ENCODE results near the gene FAF2. TPM values are rescaled to one million over a fixed set of nuclear protein-coding genes. Genes with fewer than 3 reads are reported as not detected.

The FAF2 gene
- total and polyA plus RNA-seq, 7 donors: 4.2 to 24.6 (median 18.6) TPM

- Histone ChIP-seq H3K4me3 (no peak overlapping the region), H3K9me3 (no peaks in the 10 kb centered on the region), H3K27me3 (no peaks in the 10 kb centered on the region), H3K36me3 (peaks cover 0 to 16% (median 2%) of the 10 kb centered on the region in 4 donors), H3K27ac (no peak overlapping the region), H3K4me1 (no peaks in the 10 kb centered on the region)
- intact Hi-C loops (cut with DNase I): no loop called here
- no peak for TF ChIP-seq EP300 (IDR thresholded peaks at IDR 0.05)
- no peak for TF ChIP-seq POLR2AphosphoS5 (IDR thresholded peaks at IDR 0.05)
- no peak for TF ChIP-seq POLR2A (IDR thresholded peaks at IDR 0.05)
- no peak for TF ChIP-seq CTCF (IDR thresholded peaks at IDR 0.05)
- no peak for DNase-seq
- WGBS, 2 donors: 95 to 96% methylated on average over 7 of the region's 7 CpGs
Observed at GRCh38 chr5:176473335-176474006, 25.3 kb downstream of the FAF2 start.

GRCh38 chr5:176474476-176474875 is 26.3 kb downstream of the FAF2 start:
- WGBS, 2 donors: 94 to 96% methylated on average over 1 of the region's 1 CpG
- intact Hi-C loops (cut with DNase I): no loop called here
- no peaks in the 10 kb centered on the region for H3K9me3 ChIP-seq
- H3K27me3 ChIP-seq: no peaks in the 10 kb centered on the region
- H3K4me3 ChIP-seq: no peak overlapping the region
- no peaks in the 10 kb centered on the region for H3K4me1 ChIP-seq
- H3K36me3 ChIP-seq: peaks cover 0 to 22% (median 4%) of the 10 kb centered on the region in 4 donors
- TF ChIP-seq POLR2AphosphoS5 (IDR thresholded peaks at IDR 0.05) (no peak), POLR2A (IDR thresholded peaks at IDR 0.05) (no peak), EP300 (IDR thresholded peaks at IDR 0.05) (no peak), CTCF (IDR thresholded peaks at IDR 0.05) (no peak)
- H3K27ac ChIP-seq: no peak overlapping the region
- DNase-seq: no peak

- Histone ChIP-seq H3K4me3 (no peak overlapping the region), H3K27me3 (no peaks in the 10 kb centered on the region), H3K4me1 (no peaks in the 10 kb centered on the region), H3K36me3 (peaks cover 1 to 63% (median 16%) of the 10 kb centered on the region in 4 donors), H3K9me3 (no peaks in the 10 kb centered on the region), H3K27ac (no peak overlapping the region)
- TF ChIP-seq POLR2AphosphoS5 (IDR thresholded peaks at IDR 0.05) (no peak), EP300 (IDR thresholded peaks at IDR 0.05) (no peak), CTCF (IDR thresholded peaks at IDR 0.05) (no peak), POLR2A (IDR thresholded peaks at IDR 0.05) (no peak)
- intact Hi-C loops (cut with DNase I): no loop called here
- DNase-seq: no peak
- whole genome bisulfite sequencing, 2 donors: 92 to 93% methylated on average over 4 of the region's 4 CpGs
Observed at GRCh38 chr5:176481711-176482110, 33.5 kb downstream of the FAF2 start.

GRCh38 chr5:176485176-176485575 is 37.0 kb downstream of the FAF2 start:
- no peak for TF ChIP-seq POLR2A (IDR thresholded peaks at IDR 0.05)
- no peak for TF ChIP-seq EP300 (IDR thresholded peaks at IDR 0.05)
- no peak for TF ChIP-seq POLR2AphosphoS5 (IDR thresholded peaks at IDR 0.05)
- TF ChIP-seq CTCF (IDR thresholded peaks at IDR 0.05): no peak
- H3K4me3 ChIP-seq: no peak overlapping the region
- DNase-seq: no peak
- H3K27ac ChIP-seq: no peak overlapping the region
- intact Hi-C loops (cut with DNase I): no loop called here
- WGBS, 2 donors: 71 to 90% methylated on average over 2 of the region's 2 CpGs
- no peaks in the 10 kb centered on the region for H3K27me3 ChIP-seq
- peaks cover 7 to 78% (median 23%) of the 10 kb centered on the region in 4 donors for H3K36me3 ChIP-seq
- H3K4me1 ChIP-seq: no peaks in the 10 kb centered on the region
- H3K9me3 ChIP-seq: no peaks in the 10 kb centered on the region
